T-helper 2 cell treated with Interferon-gamma antibody and Interleukin-4, amounts not matched to agents 5 μg/mL and 100 μg/mL, for 36 hours (primary cell): Measurements from ENCODE around the gene G6PC3.

Source experiments
- DNase-seq: peaks from one replicate; pipeline ENCODE4 v3.0.0; 2021; ENCODE audit warnings: low spot score
- H3K27ac Mint-ChIP-seq: one replicate; pipeline ENCODE4 v1.8.0; 2021; ENCODE audit warnings: mild to moderate bottlenecking, mixed read lengths
- H3K27me3 Mint-ChIP-seq: one replicate; pipeline ENCODE4 v1.8.0; 2021; ENCODE audit warnings: low read depth, mixed read lengths
- H3K36me3 Mint-ChIP-seq: one replicate; pipeline ENCODE4 v1.8.0; 2021; ENCODE audit warnings: low read depth, mixed read lengths
- H3K4me1 Mint-ChIP-seq: one replicate; pipeline ENCODE4 v1.8.0; 2021; ENCODE audit warnings: low read depth, mixed read lengths
- H3K4me3 Mint-ChIP-seq: one replicate; pipeline ENCODE4 v1.8.0; 2022; ENCODE audit warnings: mild to moderate bottlenecking, moderate library complexity, mixed read lengths
- H3K9me3 Mint-ChIP-seq: one replicate; pipeline ENCODE4 v1.8.0; 2021; ENCODE audit warnings: mixed read lengths

G6PC3 gene

GRCh38 chr17:44124118-44124438 lies 53.5 kb downstream of the G6PC3 start:
- Mint-ChIP-seq H3K9me3 (no peaks in the 10 kb centered on the region), H3K27me3 (peaks cover 10% of the 10 kb centered on the region), H3K27ac (peak overlapping the region; percentile 94), H3K36me3 (no peaks in the 10 kb centered on the region), H3K4me3 (peak overlapping the region; percentile 86), H3K4me1 (peaks cover 17% of the 10 kb centered on the region)
- DNase-seq, result no peak
